Measurements from ENCODE around the gene HTT. TPM values are rescaled to one million over a fixed set of nuclear protein-coding genes. Genes with fewer than 3 reads are reported as not detected.

Gene HTT
- total and polyA plus RNA-seq, 2 of the 8 experiments (the other 6 are each of a cell fraction or from before 2014, with no cell fraction given) = 24.0 to 71.0 TPM

GRCh38 chr4:3130826-3131225 lies 56.3 kb downstream of the HTT start:
- ChIA-PET CTCF (ENCODE audit: partially characterized antibody) (interaction anchor here (0.6 kb wide), 2 partner anchors 202 to 1043 kb away, joined by 3 to 4 read pairs; no protein-coding TSS in a partner anchor), POLR2A (ENCODE audit: partially characterized antibody) (no interaction called here)
- Histone ChIP-seq H2BK15ac (ENCODE audit: low read length) (no peak overlapping the region), H3K18ac (ENCODE audit: extremely low read depth, low read length) (no peak overlapping the region), H3K4me2 (ENCODE audit: insufficient read depth in 1 of 2, low read depth in 2 of 2, low read length in 2 of 2) (no peak overlapping the region), H4K8ac (ENCODE audit: extremely low read depth, insufficient read depth, low read length) (no peak overlapping the region), H3K36me3 (ENCODE audit: control insufficient read depth in 2 of 4, insufficient read depth in 4 of 4, low read length in 3 of 4) (peaks cover 27 to 79% (median 61%) of the 10 kb centered on the region in 4 experiments), H3K4me3 (ENCODE audit: extremely low read depth in 1 of 4, insufficient read depth in 2 of 4, low read depth in 3 of 4, low read length in 4 of 4) (no peak overlapping the region), H3K9ac (replicated peaks in 1 of 4; ENCODE audit: extremely low read depth in 1 of 4, low read depth in 3 of 4, low read length in 3 of 4) (no peak overlapping the region), H3K14ac (ENCODE audit: insufficient read length) (no peak overlapping the region), H3K23ac (ENCODE audit: insufficient read length) (no peak overlapping the region), H4K20me1 (replicated peaks in 1 of 2; ENCODE audit: control insufficient read depth in 1 of 2, insufficient read depth in 2 of 2, low read length in 2 of 2) (peaks cover 2 to 5% of the 10 kb centered on the region in 2 experiments), H3K27ac (ENCODE audit: low read depth, low read length) (no peak overlapping the region), H4K91ac (replicated peaks; ENCODE audit: insufficient read length, low read length) (no peak overlapping the region), H4K5ac (ENCODE audit: insufficient read length, low read depth, low read length) (no peak overlapping the region), H3K4ac (replicated peaks; ENCODE audit: insufficient read length, low read depth, low read length) (no peak overlapping the region), H2BK5ac (ENCODE audit: low read depth, low read length) (no peak overlapping the region), H3K27me3 (replicated peaks in 1 of 4; ENCODE audit: control insufficient read depth in 3 of 4, extremely low read depth in 1 of 4, insufficient read depth in 3 of 4, low read length in 3 of 4) (no peaks in the 10 kb centered on the region), H3K4me1 (replicated peaks in 1 of 4; ENCODE audit: control insufficient read depth in 3 of 4, insufficient read depth in 4 of 4, low read length in 3 of 4) (no peaks in the 10 kb centered on the region), H3K56ac (replicated peaks; ENCODE audit: insufficient read length, low read depth, low read length) (no peak overlapping the region), H3K9me3 (ENCODE audit: insufficient read depth in 2 of 2, low read depth in 1 of 2, low read length in 1 of 2) (no peaks in the 10 kb centered on the region), H2AK5ac (ENCODE audit: low read depth, low read length) (no peak overlapping the region), H2BK20ac (ENCODE audit: low read length) (no peak overlapping the region), H3K79me1 (ENCODE audit: low read depth, low read length) (no peaks in the 10 kb centered on the region), H3K79me2 (ENCODE audit: control insufficient read depth in 1 of 2, insufficient read depth in 2 of 2, low read length in 2 of 2) (no peaks in the 10 kb centered on the region), H2AFZ (ENCODE audit: low read length) (no peak overlapping the region), H3K23me2 (ENCODE audit: low read depth, low read length) (no peaks in the 10 kb centered on the region), H2BK120ac (replicated peaks; ENCODE audit: low read depth, low read length) (no peak overlapping the region), H2BK12ac (ENCODE audit: low read depth, low read length) (no peak overlapping the region)
- DNase-seq (ENCODE audit: low read depth in 1 of 2, low spot score in 2 of 2) (no peak), FAIRE-seq (no peak)
- WGBS, 2 experiments (ENCODE audit: extremely low coverage in 1 of 2, insufficient coverage in 1 of 2, insufficient read length in 1 of 2, insufficient replicate concordance in 2 of 2, low coverage in 1 of 2, low lambda C conversion rate in 2 of 2, missing lambda C conversion rate in 1 of 2) = 84% methylated on average over 4 of the region's 4 CpGs; no CpG with 5 or more reads in 1 of the 2 experiments
- no peak for TF ChIP-seq KDM5A (IDR thresholded peaks at IDR 0.05; ENCODE audit: low read length)
- TF ChIP-seq JUND (IDR thresholded peaks at IDR 0.05; ENCODE audit: low read length) = no peak
- TF ChIP-seq NANOG (IDR thresholded peaks at IDR 0.05; ENCODE audit: insufficient read depth, low read depth, low read length, poor library complexity, severe bottlenecking) = no peak
- TF ChIP-seq CTCF (IDR thresholded peaks at IDR 0.05; ENCODE audit: control extremely low read depth in 1 of 3, insufficient read depth in 1 of 3, low read depth in 1 of 3, low read length in 3 of 3) = no peak
- TF ChIP-seq SUZ12 (IDR thresholded peaks at IDR 0.05; ENCODE audit: low read length) = no peak
- TF ChIP-seq CEBPB (IDR thresholded peaks at IDR 0.05; ENCODE audit: low read depth, low read length) = no peak
- no peak for TF ChIP-seq USF2 (IDR thresholded peaks at IDR 0.05; ENCODE audit: low read length)
- no peak for TF ChIP-seq GTF2F1 (IDR thresholded peaks at IDR 0.05; ENCODE audit: borderline replicate concordance, low read depth, low read length)
- no peak for TF ChIP-seq RAD21 (IDR thresholded peaks at IDR 0.05 in 1 of 2, conservative IDR thresholded peaks at IDR 0.05 in 1 of 2; ENCODE audit: low read depth in 2 of 2, low read length in 2 of 2)
- TF ChIP-seq BACH1 (IDR thresholded peaks at IDR 0.05; ENCODE audit: low read length) = no peak
